T-helper 1 cell (primary cell): Measurements from ENCODE around the gene ZC3HAV1.
"Not testable (repeated sequence)": the region's sequence is repeated elsewhere in the genome, so short reads cannot be mapped to it uniquely, and the experiment has no call there.

ENCODE experiments used
- DNase-seq, 5 donors: peaks; one replicate each; pipeline ENCODE4 v3.0.0-alpha.2; 2012 to 2020

ZC3HAV1 gene

GRCh38 chr7:139084709-139085108 is 24.8 kb downstream of the ZC3HAV1 start:
- no peak for DNase-seq

GRCh38 chr7:139081584-139081983 is 27.9 kb downstream of the ZC3HAV1 start:
- DNase-seq, result no peak

GRCh38 chr7:139080905-139081304 is 28.6 kb downstream of the ZC3HAV1 start:
- no peak for DNase-seq

GRCh38 chr7:139079861-139080260 is 29.7 kb downstream of the ZC3HAV1 start:
- no peak for DNase-seq

GRCh38 chr7:139078911-139079310 is 30.6 kb downstream of the ZC3HAV1 start:
- DNase-seq, result no peak

GRCh38 chr7:139078399-139078798 is 31.1 kb downstream of the ZC3HAV1 start:
- DNase-seq, result no peak

GRCh38 chr7:139077706-139078105 is 31.8 kb downstream of the ZC3HAV1 start:
- not testable (repeated sequence) for DNase-seq

GRCh38 chr7:139075871-139076686 is 33.4 kb downstream of the ZC3HAV1 start:
- DNase-seq, result no peak

- DNase-seq, result peak; percentile 31 to 79 (median 55)
These were observed 34.4 kb downstream of the ZC3HAV1 start for GRCh38 chr7:139075031-139075652.

- DNase-seq, result no peak
These were observed 36.7 kb downstream of the ZC3HAV1 start for GRCh38 chr7:139072796-139073195.

- no peak for DNase-seq
These were observed 37.8 kb downstream of the ZC3HAV1 start for GRCh38 chr7:139071680-139072079.

- no peak for DNase-seq
These were observed 40.7 kb downstream of the ZC3HAV1 start for GRCh38 chr7:139068544-139069399.

GRCh38 chr7:139066315-139066714 is 43.2 kb downstream of the ZC3HAV1 start:
- DNase-seq, result no peak

GRCh38 chr7:139065323-139065722 is 44.2 kb downstream of the ZC3HAV1 start:
- DNase-seq, result no peak

- peak in 1 of 5 donors; percentile 47 for DNase-seq
These were observed 48.1 kb downstream of the ZC3HAV1 start for GRCh38 chr7:139061416-139061815.

GRCh38 chr7:139060695-139061237 is 48.8 kb downstream of the ZC3HAV1 start:
- no peak for DNase-seq

GRCh38 chr7:139059905-139060304 is 49.6 kb downstream of the ZC3HAV1 start:
- no peak for DNase-seq

GRCh38 chr7:139058943-139059342 is 50.6 kb downstream of the ZC3HAV1 start:
- no peak for DNase-seq

GRCh38 chr7:139055674-139056073 is 53.8 kb downstream of the ZC3HAV1 start:
- no peak for DNase-seq

- not testable (repeated sequence) for DNase-seq
These were observed 54.9 kb downstream of the ZC3HAV1 start for GRCh38 chr7:139054656-139055055.

GRCh38 chr7:139054101-139054500 is 55.4 kb downstream of the ZC3HAV1 start:
- DNase-seq, result no peak

GRCh38 chr7:139051655-139052054 is 57.9 kb downstream of the ZC3HAV1 start:
- no peak for DNase-seq

GRCh38 chr7:139049936-139050335 is 59.6 kb downstream of the ZC3HAV1 start:
- DNase-seq, result no peak
